NK-92 treated with Interleukin-12 subunit alpha and Interleukin-12 subunit beta, amount 100 ng/mL, for 24 hours (cell line): ENCODE data around the gene SLC9A8.

ENCODE experiments used
- DNase-seq: peaks from one replicate; lab custom pipeline; 2025; lab: John Stamatoyannopoulos, UW

The SLC9A8 gene

DNA sequence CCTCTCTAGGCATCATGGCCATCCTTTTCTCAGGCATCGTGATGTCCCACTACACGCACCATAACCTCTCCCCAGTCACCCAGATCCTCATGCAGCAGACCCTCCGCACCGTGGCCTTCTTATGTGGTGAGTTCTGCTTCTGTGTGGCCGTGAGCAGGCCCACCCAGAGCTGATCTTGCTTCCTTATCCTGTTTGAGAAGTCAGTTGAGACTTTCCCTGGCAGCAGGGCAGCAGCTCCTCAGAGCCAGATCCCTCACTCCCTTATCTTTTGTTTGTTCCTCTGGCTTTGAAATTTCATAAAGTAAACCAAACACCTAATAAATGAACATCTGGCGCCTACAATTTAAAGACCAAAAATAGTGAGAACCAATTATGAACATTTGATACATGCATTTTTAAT lies 62.1 kb downstream of the SLC9A8 start:
- no peak for DNase-seq

DNA sequence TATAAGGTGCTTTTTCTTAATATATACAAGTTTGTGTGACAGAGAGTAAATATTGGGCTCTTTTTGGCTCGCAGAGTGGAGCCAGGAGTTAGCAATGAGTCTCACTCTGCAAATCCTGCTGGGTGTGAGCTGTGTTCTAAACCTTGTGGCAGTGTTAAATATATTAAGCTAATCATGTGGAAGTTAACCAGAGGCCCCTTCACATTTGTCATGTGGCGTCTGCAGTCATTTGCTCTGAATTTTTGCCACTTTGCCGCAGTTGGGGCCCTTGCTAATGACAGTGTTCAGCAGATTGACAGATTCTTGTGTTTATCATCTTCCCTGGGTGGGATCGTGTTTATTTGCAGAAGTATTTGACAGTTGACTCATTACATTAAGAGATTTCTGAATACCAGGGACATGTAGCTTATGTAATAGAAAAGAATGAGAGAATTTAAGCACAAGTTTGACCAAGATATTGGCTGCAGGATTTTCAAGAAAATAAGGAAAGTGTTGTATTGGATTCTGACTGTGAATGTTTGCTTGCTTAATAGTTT lies 64.8 kb downstream of the SLC9A8 start:
- no peak for DNase-seq

DNA sequence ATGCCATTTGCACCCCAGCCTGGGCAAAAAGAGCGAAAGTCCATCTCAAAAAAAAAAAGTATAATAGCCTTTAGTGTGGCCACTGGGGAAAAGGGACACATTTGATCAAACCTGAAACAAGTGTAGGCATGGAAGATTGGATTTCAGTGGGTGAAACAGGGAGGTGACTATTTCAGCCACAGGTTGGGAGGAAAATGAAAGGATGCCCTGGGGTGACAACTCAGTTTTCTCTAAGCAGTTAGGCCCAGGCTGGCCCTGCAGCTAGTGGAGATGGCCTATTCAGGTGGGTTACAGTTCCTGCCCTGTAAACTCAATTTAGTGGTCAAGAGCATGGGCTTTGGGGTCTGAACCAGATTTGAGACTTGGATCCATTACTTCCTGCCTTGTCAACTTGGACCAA lies 66.3 kb downstream of the SLC9A8 start:
- no peak for DNase-seq

DNA sequence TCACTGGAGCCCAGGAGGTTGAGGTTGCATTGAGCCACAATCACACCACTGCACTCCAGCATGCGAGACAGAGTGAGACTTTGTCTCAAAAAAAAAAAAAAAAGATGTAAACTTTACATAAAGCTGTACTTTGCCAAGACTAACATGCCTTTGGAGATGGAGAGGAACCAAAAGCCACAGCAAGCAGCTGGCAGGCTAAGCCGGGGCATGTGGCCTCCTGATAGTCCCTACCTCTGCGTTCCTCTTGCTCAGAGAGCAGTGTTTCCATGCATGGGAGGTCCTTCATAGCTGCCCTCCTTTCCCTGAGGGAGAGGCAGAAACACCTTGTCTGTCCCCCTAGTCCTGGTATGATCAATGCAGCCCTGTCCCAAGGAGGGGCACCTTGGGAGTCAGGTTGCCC lies 67.5 kb downstream of the SLC9A8 start:
- no peak for DNase-seq

DNA sequence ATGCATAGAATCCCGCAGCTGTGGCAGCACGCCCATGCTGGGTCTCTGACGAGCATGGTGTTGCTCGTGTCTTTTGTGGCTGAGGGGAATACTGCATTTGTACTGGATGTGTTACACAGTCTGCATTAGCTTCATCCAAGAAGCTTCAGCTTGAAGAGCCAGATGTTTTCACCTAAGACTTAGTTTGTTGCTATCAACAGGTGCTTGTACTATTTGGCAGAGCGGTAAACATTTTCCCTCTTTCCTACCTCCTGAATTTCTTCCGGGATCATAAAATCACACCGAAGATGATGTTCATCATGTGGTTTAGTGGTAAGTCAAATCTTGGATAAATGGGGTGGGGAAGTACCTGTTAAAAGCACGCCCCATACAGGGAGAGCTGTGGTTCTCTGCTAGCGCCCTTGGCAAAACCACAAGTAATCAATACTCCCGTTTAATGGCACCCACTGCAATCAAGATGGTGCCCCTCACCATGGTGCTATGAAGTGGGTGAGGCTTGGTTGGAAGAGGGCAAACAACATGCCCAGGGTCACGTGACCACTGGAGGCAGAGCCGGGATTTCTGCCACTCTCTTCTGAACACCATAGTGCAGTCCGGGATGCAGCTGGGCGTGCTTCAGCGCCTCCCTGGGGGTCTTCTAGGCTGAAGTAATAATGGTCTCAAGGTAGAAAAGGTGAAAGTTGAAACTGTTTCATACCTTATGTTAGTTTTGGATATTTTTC lies 68.3 kb downstream of the SLC9A8 start:
- no peak for DNase-seq

DNA sequence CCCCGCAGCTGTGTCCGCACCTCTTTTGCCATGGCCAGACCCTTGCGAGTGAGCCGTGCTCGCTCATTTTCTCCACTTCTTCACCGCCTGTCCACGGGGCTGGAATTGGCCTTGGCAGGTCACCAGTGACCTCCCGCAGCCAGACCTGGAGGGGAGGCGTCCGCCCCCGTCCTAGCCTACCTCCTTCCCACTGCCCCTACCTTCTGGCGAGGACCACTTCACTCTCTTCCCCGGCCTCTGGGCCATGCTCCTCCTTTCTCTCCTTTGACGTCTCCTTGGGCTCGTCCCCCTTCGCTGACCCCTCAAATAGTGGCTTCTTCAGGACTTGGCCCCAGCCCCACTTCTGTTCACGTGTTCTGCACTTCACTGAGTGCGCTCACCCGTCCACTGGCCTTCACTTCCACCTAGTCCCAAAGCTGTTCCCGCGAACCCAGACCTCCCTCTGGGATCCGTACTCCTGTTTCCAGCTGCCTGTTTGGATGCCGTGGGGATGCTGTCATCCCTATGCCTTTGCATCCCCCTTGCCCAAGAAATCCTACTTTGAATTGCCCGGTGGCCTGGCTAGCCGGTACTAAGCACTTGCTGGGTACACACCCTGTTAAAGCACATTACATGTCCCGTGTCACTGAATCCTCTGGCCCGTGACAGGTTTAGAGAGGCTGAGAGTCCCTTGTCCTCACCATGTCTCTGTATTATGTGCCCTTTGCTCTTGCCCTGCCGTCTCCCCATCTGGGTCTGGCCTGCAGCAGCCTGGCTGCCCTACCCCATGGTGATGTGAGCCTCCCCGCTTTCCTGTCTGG lies 69.7 kb downstream of the SLC9A8 start:
- no peak for DNase-seq

DNA sequence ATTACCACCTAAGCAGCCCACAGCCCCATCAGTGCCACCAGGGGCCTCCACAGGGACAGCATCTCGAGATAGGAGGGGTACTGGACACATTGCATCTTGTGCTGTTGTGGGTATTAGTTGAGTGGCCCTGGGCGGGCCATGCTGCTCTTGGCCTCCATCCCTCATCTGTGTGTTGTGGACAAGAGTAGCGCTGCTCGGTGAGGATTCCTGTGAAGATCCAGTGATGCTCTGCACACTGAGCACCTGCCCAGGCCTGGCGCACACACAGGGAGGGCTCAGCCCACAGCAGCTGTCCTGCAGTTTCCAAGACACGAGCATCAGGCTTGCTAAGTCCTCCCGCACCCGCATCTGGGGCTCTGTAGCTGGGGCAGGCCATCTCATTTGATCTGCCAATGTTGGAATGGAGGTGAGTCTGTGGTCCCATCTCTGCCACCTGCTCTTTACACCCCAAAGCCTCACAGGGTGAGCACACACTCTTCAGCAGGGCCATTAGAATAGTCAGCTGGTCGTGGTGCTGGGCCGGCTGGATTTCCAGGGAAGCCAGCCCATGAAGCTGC lies 70.7 kb downstream of the SLC9A8 start:
- DNase-seq, result no peak

DNA sequence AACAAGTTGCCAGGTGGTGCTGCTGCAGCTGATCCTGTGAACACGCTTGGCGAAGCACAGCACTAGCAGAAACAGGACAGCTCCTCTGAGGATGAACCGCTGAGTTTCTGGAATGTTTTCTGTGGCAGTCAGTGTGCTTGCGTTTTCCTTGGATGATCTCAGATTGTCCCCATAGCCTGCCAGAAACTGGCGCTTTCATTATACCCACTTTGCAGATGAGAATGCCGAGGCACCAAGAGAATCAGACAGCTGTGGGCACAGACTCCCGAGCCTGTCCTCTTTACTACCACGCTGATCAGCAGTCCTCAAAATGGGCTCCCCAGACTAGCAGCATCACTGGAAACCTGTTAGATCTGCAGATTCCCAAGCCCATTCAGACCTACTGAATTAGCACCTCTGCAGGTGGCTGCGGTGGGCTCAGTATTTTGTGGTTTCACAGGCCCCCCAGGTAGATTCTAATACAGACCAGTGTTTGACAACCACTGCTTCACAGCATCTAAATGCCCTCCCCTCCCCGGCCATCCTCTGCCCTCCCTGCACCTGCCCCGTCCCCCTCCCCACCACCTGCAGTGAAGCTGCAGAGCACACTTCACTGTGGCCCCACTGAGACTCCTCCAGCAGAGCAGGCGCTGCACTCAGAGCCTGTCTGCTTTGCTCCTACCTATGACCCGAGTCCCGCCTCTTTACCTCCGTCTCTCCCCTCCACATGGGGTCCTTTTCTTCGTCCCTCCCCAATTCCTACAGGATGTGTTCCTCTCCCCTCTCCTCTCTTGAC lies 73.1 kb downstream of the SLC9A8 start:
- no peak for DNase-seq

DNA sequence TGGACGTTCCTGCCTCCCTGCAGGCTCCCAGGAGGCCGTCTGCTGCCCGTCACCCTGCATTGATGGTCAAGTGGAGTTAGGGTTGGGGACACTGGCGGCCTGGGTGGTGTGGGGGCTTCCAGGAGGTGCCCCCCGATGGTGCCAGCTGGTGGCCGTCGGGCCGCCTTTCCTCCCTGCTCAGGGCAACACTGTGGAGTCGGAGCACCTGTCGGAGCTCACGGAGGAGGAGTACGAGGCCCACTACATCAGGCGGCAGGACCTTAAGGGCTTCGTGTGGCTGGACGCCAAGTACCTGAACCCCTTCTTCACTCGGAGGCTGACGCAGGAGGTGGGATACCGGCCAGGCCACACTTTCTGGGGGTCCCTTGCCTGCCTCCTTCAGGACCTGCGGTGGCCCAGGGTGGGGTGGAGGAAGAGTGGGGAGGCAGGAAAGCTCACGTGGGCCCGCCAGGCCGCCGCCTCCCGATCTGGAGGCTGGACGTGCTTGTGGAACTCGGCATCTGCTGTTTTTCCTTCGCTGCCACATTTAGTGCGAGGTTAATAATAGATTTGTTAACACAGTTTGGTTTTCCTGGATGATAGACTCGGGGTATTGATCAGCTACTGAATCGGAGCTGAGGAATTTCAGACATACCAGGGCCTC lies 74.1 kb downstream of the SLC9A8 start:
- DNase-seq, result no peak

DNA sequence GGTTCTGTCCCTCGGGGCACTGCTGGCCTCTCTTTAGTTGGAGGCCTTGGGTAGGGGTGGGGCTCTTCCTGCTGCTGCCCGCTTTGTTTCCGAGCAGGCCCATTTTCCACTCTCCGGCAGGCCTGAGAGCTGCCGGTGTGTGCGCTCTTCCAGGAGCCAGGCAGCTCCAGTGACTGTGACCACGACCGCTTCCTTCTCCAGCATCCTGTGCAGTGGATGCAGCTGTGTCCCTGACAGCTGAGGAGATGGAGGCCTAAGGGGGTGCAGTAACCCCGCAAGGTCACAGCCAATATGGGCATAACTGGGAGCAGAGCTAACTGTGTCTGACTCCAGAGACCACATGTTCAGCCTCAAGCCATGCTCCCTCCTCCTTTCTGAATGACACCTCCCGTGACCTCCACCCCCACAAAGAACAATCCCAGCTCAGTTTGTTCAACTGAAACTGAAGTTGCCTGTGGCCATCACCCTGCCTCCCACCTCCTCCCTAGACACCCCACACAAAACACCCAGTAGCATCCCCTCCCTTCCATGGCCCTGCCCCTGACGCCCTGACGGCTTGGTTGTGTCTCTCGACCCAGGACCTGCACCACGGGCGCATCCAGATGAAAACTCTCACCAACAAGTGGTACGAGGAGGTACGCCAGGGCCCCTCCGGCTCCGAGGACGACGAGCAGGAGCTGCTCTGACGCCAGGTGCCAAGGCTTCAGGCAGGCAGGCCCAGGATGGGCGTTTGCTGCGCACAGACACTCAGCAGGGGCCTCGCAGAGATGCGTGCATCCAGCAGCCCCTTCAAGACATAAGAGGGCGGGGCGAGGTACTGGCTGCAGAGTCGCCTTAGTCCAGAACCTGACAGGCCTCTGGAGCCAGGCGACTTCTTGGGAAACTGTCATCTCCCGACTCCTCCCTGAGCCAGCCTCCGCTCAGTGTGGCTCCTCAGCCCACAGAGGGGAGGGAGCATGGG lies 74.9 kb downstream of the SLC9A8 start:
- DNase-seq, result no peak

DNA sequence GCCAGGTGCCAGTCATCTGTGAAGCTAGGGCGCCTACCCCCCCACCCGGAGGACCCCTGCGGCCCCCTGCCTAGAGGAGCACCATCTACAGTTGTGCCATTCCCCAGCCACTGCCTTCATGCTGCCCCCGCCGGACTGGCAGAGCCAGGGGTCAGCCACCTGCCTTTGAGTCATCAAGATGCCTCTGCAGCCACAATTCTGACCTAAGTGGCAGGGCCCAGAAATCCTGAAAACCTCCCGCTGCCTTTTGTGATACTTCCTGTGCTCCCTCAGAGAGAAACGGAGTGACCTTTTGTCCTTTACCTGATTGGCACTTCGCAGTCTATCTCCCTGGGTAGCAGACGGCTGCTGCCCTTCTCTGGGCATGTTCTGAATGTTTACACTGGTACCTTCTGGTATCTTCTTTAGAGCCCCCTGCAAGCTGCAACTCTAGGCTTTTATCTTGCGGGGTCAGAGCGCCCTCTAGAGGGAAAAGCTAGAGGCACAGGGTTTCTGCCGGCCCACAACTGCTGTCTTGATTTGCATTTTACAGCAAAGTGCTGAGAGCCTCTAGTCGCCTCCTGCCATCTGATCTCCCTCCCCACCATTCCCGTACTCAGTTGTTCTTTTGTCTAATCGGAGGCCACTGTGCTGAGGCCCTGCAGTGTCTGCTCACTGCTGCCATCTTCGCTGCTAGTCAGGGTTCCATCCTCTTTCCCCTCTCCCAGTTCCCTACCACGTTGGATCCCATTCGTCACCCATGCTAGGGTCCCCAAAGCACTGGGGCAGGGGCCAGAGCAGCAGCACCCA lies 75.8 kb downstream of the SLC9A8 start:
- DNase-seq, result peak; percentile 20

DNA sequence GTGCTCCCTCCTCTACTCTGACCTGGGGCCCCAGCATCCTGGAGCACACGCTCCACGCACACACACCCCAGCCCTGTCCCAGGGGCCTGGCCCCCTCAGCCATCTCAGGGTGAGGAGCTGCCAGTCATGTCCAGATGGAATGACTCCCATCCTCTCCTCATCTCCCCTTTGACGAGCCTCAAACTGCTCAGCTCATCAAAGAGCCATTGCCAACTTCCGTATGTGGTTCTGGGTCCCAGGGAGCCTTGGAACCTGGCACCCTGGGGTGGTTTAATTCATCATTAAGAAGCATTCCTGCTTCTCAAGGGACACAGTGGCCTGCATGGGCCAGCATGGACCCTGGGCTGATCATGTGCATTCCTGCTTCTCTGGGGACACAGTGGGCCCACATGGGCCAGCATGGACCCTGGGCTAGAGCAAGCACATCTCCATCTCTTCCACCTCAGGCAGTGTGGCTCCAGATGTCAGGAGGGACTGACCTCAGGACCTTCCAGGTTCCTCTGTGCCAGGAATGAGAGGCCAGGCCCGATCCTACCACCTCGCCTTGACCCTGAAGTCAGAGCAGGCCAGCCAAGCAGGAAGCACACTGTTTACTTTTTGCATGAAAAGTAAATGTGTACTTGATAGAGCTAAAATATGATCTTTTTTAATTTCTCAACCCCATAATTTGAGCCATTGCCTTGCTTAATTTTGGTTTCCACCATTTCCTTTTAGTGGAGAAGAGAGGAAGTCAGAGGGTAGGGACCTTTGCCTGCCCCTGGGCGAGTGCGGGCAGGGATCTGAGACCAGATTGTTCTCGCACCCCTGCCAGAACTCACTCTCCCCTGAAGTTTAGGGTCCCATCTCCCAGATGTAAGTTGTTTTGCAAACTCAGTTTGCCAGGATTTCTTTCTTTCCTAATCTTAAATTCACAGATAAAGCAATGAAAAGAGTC lies 76.6 kb downstream of the SLC9A8 start:
- DNase-seq, result no peak

DNA sequence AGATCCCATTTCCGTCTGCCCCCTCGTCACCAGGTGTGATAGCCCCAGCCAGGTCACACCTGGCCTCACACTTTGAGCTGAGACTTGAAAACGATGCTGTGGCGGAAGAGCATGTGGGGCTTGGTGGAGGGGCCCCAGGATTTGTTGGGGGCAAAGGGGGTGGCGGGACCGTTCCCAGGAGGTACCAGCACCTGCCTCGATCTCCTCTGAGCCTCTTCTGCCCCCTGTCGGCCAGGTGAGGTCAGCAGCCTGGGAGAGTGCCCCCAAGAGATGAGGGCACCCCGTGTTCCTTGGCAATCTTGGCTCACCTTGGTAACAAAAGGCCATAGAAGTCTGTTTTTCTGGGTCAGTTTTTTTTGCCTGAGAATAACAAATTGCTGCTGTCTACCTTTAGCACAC lies 77.3 kb downstream of the SLC9A8 start:
- no peak for DNase-seq

DNA sequence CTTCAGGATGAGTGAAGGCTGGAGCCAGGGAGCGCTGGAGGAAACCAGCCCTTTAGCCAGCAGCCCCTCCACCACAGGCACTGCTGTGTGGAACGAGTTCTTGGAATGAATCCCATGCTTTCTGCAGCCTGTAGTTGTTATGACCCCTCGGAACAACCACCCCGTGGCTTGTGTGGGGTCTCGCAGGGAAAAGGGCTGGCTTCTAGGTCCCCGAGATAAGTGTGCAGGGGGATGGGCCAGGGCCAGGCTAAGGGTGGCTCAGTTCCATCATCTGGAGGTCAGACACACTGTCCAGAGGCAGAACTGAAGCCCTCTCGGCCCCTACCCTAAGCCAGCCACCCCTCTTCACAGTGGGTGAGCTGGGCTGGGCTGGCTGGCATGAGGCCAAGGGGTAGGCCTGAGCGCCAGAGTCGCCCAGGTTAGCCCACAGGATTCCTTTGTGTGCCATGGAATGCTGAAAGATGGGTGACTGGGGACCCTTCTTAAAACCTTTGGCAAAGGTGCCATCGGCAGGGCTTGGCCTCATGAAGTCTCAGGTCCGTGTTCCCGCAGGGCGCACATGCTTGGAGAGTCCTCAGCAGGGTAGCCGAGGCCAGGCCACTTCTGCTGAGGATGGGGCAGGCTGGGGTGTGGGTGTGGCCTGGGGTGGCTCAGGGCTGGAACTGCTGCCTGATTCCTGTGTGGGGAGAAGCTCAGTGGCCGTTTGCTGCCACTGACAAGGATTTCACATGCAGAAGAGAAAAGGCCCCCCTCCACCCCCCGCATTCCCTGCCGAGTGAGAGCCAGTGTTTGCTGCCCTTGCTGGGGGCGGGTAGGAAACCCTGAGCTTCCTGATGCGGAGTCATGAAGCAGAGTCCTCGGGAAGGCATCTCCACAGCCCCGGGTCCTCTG lies 78.1 kb downstream of the SLC9A8 start:
- DNase-seq, result no peak

DNA sequence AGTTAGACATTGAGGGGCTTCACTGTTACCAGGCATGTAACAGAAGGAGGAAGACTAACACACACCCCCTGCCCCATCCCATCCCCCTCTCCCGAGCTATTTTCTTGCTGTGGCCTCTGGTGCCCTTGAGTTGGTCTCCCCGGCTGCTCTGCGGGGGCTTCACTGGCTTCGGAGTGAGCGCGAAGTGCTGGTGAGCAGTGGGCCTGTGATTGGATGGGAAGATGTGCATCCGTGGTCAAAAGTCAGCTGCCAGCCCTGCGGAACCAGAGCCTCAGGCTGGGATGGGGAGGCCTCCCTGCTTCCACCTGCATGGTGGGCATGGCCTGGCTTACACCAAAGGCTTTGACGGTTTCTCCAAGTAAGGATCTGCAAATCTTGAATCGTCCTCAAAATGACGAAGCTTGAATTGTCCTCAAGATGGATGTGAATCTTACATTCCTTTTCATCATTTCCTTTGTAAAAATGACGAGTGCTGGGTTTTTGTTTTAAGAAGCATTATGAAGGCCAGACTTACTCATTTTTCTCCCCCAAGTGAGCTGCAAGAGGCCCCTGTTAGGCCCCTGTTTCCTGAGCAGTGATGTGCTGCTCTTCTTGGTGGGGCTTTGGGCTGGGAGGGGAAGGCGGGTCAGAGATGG lies 79.0 kb downstream of the SLC9A8 start:
- no peak for DNase-seq

DNA sequence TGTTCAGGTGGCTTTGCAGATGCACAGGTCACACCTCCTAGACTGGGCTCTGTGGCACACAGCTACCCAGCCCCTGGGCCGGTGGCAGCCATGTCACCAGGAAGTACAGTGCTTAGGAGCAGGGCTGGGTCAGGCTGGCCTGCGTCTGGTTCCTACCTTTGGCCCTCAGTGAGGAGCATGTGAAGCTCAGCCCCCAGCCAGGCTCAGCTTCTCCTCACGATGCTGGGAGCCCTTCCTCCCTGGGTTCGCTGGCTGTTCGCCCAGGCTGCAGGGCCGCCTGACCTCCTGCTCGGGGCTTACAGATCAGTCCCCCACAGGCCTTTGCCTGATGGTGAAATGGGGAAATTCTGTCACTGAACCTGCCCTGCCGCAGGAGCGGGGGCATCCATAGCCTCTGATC lies 79.6 kb downstream of the SLC9A8 start:
- DNase-seq, result no peak

DNA sequence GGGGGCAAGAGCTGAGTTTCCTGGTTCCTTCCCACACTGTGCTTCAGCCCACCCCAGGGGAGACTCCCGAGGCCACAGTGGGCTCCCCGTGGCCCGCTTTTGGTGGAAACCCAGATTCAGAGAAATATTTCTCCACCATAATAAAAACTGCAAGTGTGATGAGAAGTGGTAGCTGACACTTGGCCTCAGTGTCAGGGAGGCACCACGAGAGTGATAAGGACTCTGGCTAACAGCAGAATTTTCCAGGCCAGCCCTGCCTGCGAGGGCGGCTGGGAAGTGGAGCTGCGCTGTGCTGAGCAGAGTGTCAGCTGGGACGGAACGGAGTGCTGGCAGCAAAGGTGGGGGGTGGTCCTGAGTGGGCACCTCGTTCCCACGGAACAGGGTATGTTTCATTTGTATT lies 80.2 kb downstream of the SLC9A8 start:
- no peak for DNase-seq
